ENCODE data around the gene HERC2. TPM values are rescaled to one million over a fixed set of nuclear protein-coding genes. Genes with fewer than 3 reads are reported as not detected.

HERC2 gene
- total and polyA plus RNA-seq, 12 donors = 24.9 to 63.0 (median 52.1) TPM

DNA sequence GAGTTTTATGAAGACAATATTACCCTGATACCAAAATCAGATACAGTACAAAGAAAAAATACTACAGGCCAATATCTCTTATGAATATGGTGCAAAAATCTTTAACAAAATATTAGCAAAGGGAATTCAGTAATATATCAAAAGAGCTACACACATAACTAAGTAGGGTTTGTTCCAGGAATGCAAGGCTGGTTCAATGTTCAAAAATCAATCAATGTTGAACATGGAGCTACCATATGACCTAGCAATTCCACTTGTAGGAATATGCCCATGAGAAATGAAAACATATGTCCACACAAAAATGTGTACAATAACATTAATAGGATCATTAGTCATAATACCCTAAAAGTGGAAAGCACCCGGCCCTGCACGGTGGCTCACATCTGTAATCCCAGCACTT, 230.7 kb downstream of the HERC2 start:
- Histone ChIP-seq H3K9me3 (replicated peaks in 1 of 3) (peaks cover 0 to 2% (median 0%) of the 10 kb centered on the region in 3 donors), H3K36me3 (replicated peaks in 1 of 2) (no peaks in the 10 kb centered on the region), H3K4me3 (no peak overlapping the region), H3K27ac (no peak overlapping the region), H3K4me1 (replicated peaks in 1 of 2) (peaks cover 17 to 19% of the 10 kb centered on the region in 2 donors), H3K27me3 (peaks cover 18% of the 10 kb centered on the region)
- TF ChIP-seq CTCF (IDR thresholded peaks at IDR 0.05) = no peak
- 68 to 96% (median 95%) methylated on average over 2 of the region's 2 CpGs for WGBS, 4 donors
- intact Hi-C loops (cut with DNase I) = no loop called here
- DNase-seq = no peak

DNA sequence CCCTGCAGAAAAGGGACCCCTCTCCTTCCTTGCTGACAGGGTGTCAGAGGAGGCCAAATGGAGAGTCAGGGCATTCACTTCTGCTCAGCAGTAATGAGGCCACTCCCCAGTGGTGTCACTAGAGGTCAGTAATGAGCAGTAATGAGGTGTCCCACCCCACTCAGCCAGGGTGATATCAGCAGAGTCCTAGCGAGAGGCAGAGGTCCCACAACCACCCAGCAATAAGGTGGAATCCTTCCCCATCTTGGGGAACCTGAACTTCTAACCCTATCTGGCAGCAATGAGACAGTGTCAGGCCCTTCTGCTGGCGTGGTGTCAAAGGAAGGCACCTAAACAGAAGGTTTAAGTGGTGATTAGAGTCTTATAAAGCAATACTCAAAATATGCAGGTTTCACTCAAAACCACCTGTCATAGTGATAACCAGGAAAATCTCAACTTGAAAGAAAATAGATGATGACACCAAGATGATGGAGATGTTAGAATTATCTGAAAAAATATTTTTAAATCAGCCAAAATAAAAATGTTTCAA, 235.7 kb downstream of the HERC2 start:
- 12 to 32% (median 26%) methylated on average over 2 of the region's 2 CpGs for WGBS, 4 donors
- Histone ChIP-seq H3K4me3 (no peak overlapping the region), H3K9me3 (replicated peaks in 1 of 3) (peaks cover 0 to 2% (median 0%) of the 10 kb centered on the region in 3 donors), H3K36me3 (replicated peaks in 1 of 2) (no peaks in the 10 kb centered on the region), H3K4me1 (replicated peaks in 1 of 2) (no peaks in the 10 kb centered on the region), H3K27me3 (no peaks in the 10 kb centered on the region), H3K27ac (no peak overlapping the region)
- peak; percentile 39 to 79 (median 67) for DNase-seq
- TF ChIP-seq CTCF (IDR thresholded peaks at IDR 0.05) (peak; percentile 43 to 59 (median 56)), POLR2A (IDR thresholded peaks at IDR 0.05) (no peak)
- intact Hi-C loops (cut with DNase I) = no loop called here

GRCh38 chr15:28085489-28086174, 236.3 kb downstream of the HERC2 start:
- Histone ChIP-seq H3K27me3 (no peaks in the 10 kb centered on the region), H3K4me1 (replicated peaks in 1 of 2) (no peaks in the 10 kb centered on the region), H3K36me3 (replicated peaks in 1 of 2) (no peaks in the 10 kb centered on the region), H3K4me3 (no peak overlapping the region), H3K9me3 (replicated peaks in 1 of 3) (no peaks in the 10 kb centered on the region), H3K27ac (no peak overlapping the region)
- intact Hi-C loops (cut with DNase I) = no loop called here
- no peak for DNase-seq
- 66 to 76% (median 71%) methylated on average over 3 to 4 of the region's 4 CpGs for WGBS, 4 donors
- TF ChIP-seq CTCF (IDR thresholded peaks at IDR 0.05) (no peak), POLR2A (IDR thresholded peaks at IDR 0.05) (no peak)

DNA sequence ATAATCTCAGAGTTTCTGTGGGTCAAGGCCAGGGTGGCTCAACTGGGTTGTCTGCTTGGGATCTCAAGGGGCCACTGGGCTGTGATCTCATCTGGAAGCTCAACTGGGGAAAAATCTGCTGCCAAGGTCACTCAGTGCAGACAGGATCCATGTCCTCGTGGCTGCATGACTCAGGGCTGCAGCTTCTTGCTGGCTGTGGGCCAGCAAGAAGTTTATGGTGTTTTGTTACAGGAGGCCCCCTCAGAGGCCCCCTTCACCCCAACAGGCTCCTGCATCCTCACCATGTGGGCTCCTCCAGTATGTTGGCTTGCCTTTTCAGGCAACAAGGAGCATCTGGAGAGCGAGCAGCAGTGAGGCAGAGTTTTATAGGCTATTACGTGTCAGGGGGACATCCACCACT, 237.4 kb downstream of the HERC2 start:
- 50 to 71% (median 66%) methylated on average over 2 to 3 of the region's 3 CpGs for WGBS, 4 donors
- Histone ChIP-seq H3K27me3 (no peaks in the 10 kb centered on the region), H3K27ac (no peak overlapping the region), H3K4me3 (no peak overlapping the region), H3K4me1 (replicated peaks in 1 of 2) (no peaks in the 10 kb centered on the region), H3K9me3 (replicated peaks in 1 of 3) (no peaks in the 10 kb centered on the region), H3K36me3 (replicated peaks in 1 of 2) (no peaks in the 10 kb centered on the region)
- intact Hi-C loops (cut with DNase I) = no loop called here
- DNase-seq = no peak
- no peak for TF ChIP-seq POLR2A (IDR thresholded peaks at IDR 0.05)
- no peak for TF ChIP-seq CTCF (IDR thresholded peaks at IDR 0.05)
